Heart right ventricle (tissue), 16 donors: Measurements from ENCODE around the gene ZNF550. TPM values are rescaled to one million over a fixed set of nuclear protein-coding genes. Genes with fewer than 3 reads are reported as not detected.

ENCODE experiments used
- ATAC-seq, 8 donors: fragments of 200-7000 bp; cut with Tn5 transposase; one replicate each; pipeline ENCODE4 v1.9.1; 2020; ENCODE audit warnings: mild to moderate bottlenecking in 8 of 8, moderate library complexity in 8 of 8, moderate number of reproducible peaks in 1 of 8
- DNase-seq, 2 donors: peaks; one replicate each; pipeline ENCODE4 v3.0.0-alpha.2; 2020
- H3K27ac ChIP-seq, 10 donors: fragments of 200-600 bp; sonication (generic) in 2 of 10; one replicate each; pipeline versions ENCODE4 v1.5.0 to v1.8.0; 2020 to 2022; ENCODE audit warnings: mild to moderate bottlenecking in 3 of 10
- H3K27me3 ChIP-seq, 7 donors: fragments of 200-600 bp; one replicate each; pipeline ENCODE4 v1.8.0; 2021 to 2022; ENCODE audit warnings: mild to moderate bottlenecking in 2 of 7
- H3K36me3 ChIP-seq, 9 donors: fragments of 200-600 bp; sonication (generic) in 1 of 9; one replicate each; pipeline versions ENCODE4 v1.5.0 to v1.8.0; 2020 to 2022; ENCODE audit warnings: mild to moderate bottlenecking in 2 of 9
- H3K4me1 ChIP-seq, 9 donors: fragments of 200-600 bp; sonication (generic) in 1 of 9; one replicate each; pipeline versions ENCODE4 v1.5.0 to v1.8.0; 2020 to 2022; ENCODE audit warnings: mild to moderate bottlenecking in 4 of 9
- H3K4me3 ChIP-seq, 10 donors: fragments of 200-600 bp; sonication (generic) in 2 of 10; one replicate each; pipeline versions ENCODE4 v1.5.0 to v1.8.0; 2020 to 2022; ENCODE audit warnings: mild to moderate bottlenecking in 7 of 10, moderate library complexity in 2 of 10
- H3K9me3 ChIP-seq, 11 donors: fragments of 200-600 bp in 10 of 11; sonication (generic) in 2 of 11; one replicate each; pipeline versions ENCODE4 v1.5.0 to v1.8.0; 2013 to 2022; ENCODE audit warnings: mild to moderate bottlenecking in 2 of 11, control low read depth in 1 of 11, moderate library complexity in 1 of 11
- CTCF ChIP-seq, 9 donors: fragments of 200-600 bp; sonication (generic) in 2 of 9; IDR thresholded peaks; one replicate each; pipeline versions ENCODE4 v1.5.0 to v1.8.0; 2021 to 2022; ENCODE audit warnings: antibody characterized with exemption in 9 of 9, mild to moderate bottlenecking in 5 of 9, moderate library complexity in 1 of 9
- WGBS, 2 donors: extraction: QIAGEN DNeasy Blood & Tissue Kit; methylation state at CpG; one replicate each; pipeline ENCODE4 v1.1.7; 2013; ENCODE audit warnings: inconsistent platforms in 1 of 2; 5-methylcytosine and 5-hydroxymethylcytosine counted together
- intact Hi-C, 10 donors: fragments of 100-400 bp; cut with DNase I; formaldehyde crosslinking; loops; one replicate each; pipeline versions ENCODE4 v1.11.1 to v1.14.2; 2022
- long read RNA-seq, 3 donors: library from polyadenylated mRNA; unstranded; transcript quantifications; one replicate each; pipeline ENCODE4 v2.0.0, GENCODE V29; 2020 to 2021
- polyA plus RNA-seq, 2 donors: library from polyadenylated mRNA; stranded (reverse); fragments of 200-250 nt; gene quantifications; one replicate each; pipeline ENCODE4 v1.2.3, GENCODE V29; 2013
- total RNA-seq, 10 donors: library from RNA; stranded (reverse); fragmentation: NEBNext Ultra II Directional in 3 of 10; extraction: Animal tissue kit (Norgen Biotek cat#: 25700) in 3 of 10; gene quantifications; one replicate each; pipeline versions ENCODE4 v1.2.1 to v1.2.4, GENCODE V29; 2021 to 2023
- donor health status: Arrhythmogenic right ventricular cardiomyopathy.
- donor health status: ischemic (EF 13 %, LVEDD 7.1; RV severe dilation, severe dysfunction).
- donor health status: healthy with polysubstance abuse.
- donor health status: DM: no; HTN: yes; CAD: no.
- donor health status: DM: no; HTN: no; CAD: no.
- donor health status: ischemic (EF 25% LVEDD 6.9; RV normal size, moderate dysfunction).
- donor health status: ischemic (EF 25% LVEDD 5.7; RV mildly dilated, moderate dysfunction).
- donor health status: healthy.
- donor health status: DM: yes; HTN: yes; CAD: no.
- donor health status: Ischemic cardiomyopathy.
- donor health status: ischemic (EF 35%, LVEDD 5.7; RV mildly dilated, moderate dysfunction).
- donor health status: nonischemic (EF 11% LVEDD 7.7; RV severe dilation, severe dysfunction).
- donor health status: DM: yes; HTN: yes; CAD: no.
- donor health status: PGD.
- donor health status: ischemic (EF 29% LVEDD 5.4; RV normal size, mild dysfunction).
- donor health status: nonischemic (EF 23%, LVEDD 6.1; RV moderate dilation, normal function).

ZNF550 gene
- total RNA-seq (1 to 10 TPM; 4.6 to 9.7 (median 7.5) TPM), polyA plus RNA-seq (1 to 10 TPM; 3.3 to 6.7 TPM)
- long read RNA-seq, donor 1, partial matches to known transcripts = 3 of 9 reads
- long read RNA-seq, donor 1, other reads (novel, unspliced or antisense) = 3 of 9 reads
- long read RNA-seq, donor 2, full-length matches to known transcripts = 14 of 16 reads
- long read RNA-seq, donor 2, partial matches to known transcripts = 2 of 16 reads
- long read RNA-seq, donor 2, other reads (novel, unspliced or antisense) = 0 of 16 reads
- long read RNA-seq, donor 3, full-length matches to known transcripts = 9 of 16 reads
- long read RNA-seq, donor 3, partial matches to known transcripts = 4 of 16 reads
- long read RNA-seq, donor 3, other reads (novel, unspliced or antisense) = 3 of 16 reads

- Histone ChIP-seq H3K9me3 (peaks cover 0 to 63% (median 7%) of the 10 kb centered on the region in 11 donors), H3K27me3 (no peaks in the 10 kb centered on the region)
Observed at GRCh38 chr19:57559404-57560025, at the start of gene ZNF550. ZNF550 (minus strand) TSS chr19:57559863; CDS start chr19:57559682, 181 bp downstream.

DNA sequence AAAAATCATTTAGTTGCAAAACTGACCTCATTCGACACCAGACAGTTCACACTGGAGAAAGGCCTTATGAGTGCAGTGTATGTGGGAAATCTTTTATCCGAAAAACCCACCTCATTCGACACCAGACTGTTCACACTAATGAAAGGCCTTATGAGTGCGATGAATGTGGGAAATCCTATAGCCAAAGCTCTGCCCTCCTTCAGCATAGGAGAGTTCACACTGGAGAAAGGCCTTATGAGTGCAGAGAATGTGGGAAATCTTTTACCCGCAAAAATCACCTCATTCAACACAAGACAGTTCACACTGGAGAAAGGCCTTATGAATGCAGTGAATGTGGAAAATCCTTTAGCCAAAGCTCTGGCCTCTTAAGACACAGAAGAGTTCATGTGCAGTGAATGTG is 47.3 kb upstream of the ZNF550 start:
- Histone ChIP-seq H3K4me1 (no peaks in the 10 kb centered on the region), H3K4me3 (no peak overlapping the region), H3K36me3 (peaks cover 0 to 53% (median 26%) of the 10 kb centered on the region in 9 donors), H3K27me3 (no peaks in the 10 kb centered on the region), H3K27ac (no peak overlapping the region), H3K9me3 (peaks cover 0 to 91% (median 26%) of the 10 kb centered on the region in 11 donors)
- intact Hi-C loops = loop anchor here in 1 of 10 donors (10.0 kb wide), 1 partner anchor 1222 kb away; no protein-coding TSS in a partner anchor
- WGBS, 2 donors = 96 to 98% methylated on average over 5 of the region's 5 CpGs
- TF ChIP-seq CTCF (IDR thresholded peaks at IDR 0.05) = no peak
- no peak for DNase-seq
- ATAC-seq = no peak

More at GRCh38 chr19:57559404-57560025, at the start of gene ZNF550:
- ATAC-seq = peak; percentile 98 to 100 (median 99)
- Histone ChIP-seq H3K27ac (peak within 1 kb of the TSS; percentile 23 to 93 (median 84)), H3K4me3 (peak within 1 kb of the TSS; percentile 80 to 100 (median 96)), H3K4me1 (peaks cover 3 to 31% (median 21%) of the 10 kb centered on the region in 9 donors), H3K36me3 (peaks cover 0 to 24% (median 19%) of the 10 kb centered on the region in 9 donors)
- DNase-seq = peak; percentile 92 to 93
- WGBS, 2 donors = 0 to 1% methylated on average over 56 of the region's 56 CpGs
- TF ChIP-seq CTCF (IDR thresholded peaks at IDR 0.05) = no peak
- intact Hi-C loops = loop anchor here in 1 of 10 donors (10.0 kb wide), 1 partner anchor 55 kb away; the partner anchor contains the start of gene ZNF134

DNA sequence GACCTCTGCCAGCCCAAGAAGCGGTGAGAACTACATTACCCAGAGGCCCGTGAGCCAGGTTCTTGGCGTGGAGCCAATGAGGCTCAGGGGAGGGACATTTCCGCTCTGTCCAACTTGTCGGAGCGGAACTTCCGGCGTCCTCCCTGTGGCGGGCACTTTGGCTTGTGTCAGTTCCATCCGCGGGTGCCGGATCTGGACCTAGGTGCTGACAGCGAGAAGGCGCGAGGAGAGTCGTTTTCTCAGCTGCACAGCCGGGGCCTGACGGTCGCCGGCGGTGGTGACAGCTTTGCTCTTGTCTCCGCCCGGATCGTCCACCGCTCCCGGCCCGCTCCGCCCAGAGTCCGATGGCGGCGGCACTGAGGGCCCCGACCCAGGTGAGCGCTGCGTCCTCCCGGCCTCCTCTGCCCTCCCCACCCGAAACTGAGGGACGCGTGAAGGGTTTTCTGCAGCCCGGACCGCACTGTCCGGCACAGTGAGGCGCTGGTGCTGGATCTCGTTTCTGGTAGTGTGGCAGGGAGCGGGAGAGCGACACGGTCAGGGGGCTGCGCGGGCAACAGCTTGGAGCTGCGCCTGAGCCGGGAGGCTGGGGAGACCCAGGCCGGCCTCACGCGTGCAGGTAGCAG is 40.2 kb upstream of the ZNF550 start, which contains the start of gene ZNF530:
TSS of gene ZNF530 (plus strand) at position 125 of the 623 bp plus-strand sequence. CDS start 4,461 bp downstream, outside the sequence.
- peak within 1 kb of the TSS; percentile 60 to 97 (median 83) for H3K4me3 ChIP-seq
- H3K27ac ChIP-seq = peak within 1 kb of the TSS in 9 of 10 donors; percentile 41 to 84 (median 67)
- TF ChIP-seq CTCF (IDR thresholded peaks at IDR 0.05) = peak in 2 of 9 donors; percentile 8 to 22
- intact Hi-C loops = loop anchor here in 3 of 10 donors (1.0 to 10.0 kb wide), 3 partner anchors 21 to 1215 kb away; partner anchors contain the start of genes ZNF211 (in 1 of the 3) and ZNF416 (in 1 of the 3)
- peaks cover 0 to 68% (median 7%) of the 10 kb centered on the region in 11 donors for H3K9me3 ChIP-seq
- H3K4me1 ChIP-seq = peaks cover 2 to 21% (median 10%) of the 10 kb centered on the region in 9 donors
- H3K36me3 ChIP-seq = peaks cover 0 to 22% (median 3%) of the 10 kb centered on the region in 9 donors
- WGBS, 2 donors = 0% methylated on average over 53 of the region's 53 CpGs
- peak; percentile 96 for DNase-seq
- ATAC-seq = peak; percentile 98 to 100 (median 100)
- no peaks in the 10 kb centered on the region for H3K27me3 ChIP-seq
